Prostate gland (tissue), 2 donors: ENCODE data around the gene ZHX3. TPM values are rescaled to one million over a fixed set of nuclear protein-coding genes. Genes with fewer than 3 reads are reported as not detected.

Experiments
- DNase-seq: peaks from one replicate; pipeline ENCODE4 v3.0.0-alpha.2; 2019; ENCODE audit warnings: low spot score
- H3K27ac ChIP-seq, 2 donors: fragments of 200-600 bp; sonication (generic); 2 replicates each; pipeline ENCODE4 v1.5.1; 2017 to 2019
- H3K27me3 ChIP-seq: fragments of 200-600 bp; sonication (generic); replicated peaks from 2 replicates; pipeline ENCODE4 v1.5.1; 2019; ENCODE audit not compliant: insufficient read depth
- H3K36me3 ChIP-seq, 2 donors: fragments of 200-600 bp; sonication (generic); 1 replicate in 1 of 2; 2 replicates in 1 of 2; pipeline versions ENCODE4 v1.5.1 to v1.8.1; 2017 to 2019
- H3K4me1 ChIP-seq: fragments of 200-600 bp; sonication (generic); replicated peaks from 2 replicates; pipeline ENCODE4 v1.5.1; 2019
- H3K4me3 ChIP-seq, 2 donors: fragments of 200-600 bp; sonication (generic); 2 replicates each; pipeline ENCODE4 v1.5.1; 2017 to 2019
- H3K9me3 ChIP-seq: fragments of 200-600 bp; sonication (generic); 2 replicates; pipeline ENCODE4 v1.5.1; 2017
- CTCF ChIP-seq, 4 experiments: fragments of 200-600 bp in 2 of 4; fragments of 450-650 bp in 2 of 4; sonication (generic) in 2 of 4; IDR thresholded peaks; 1 replicate in 3 of 4; 2 replicates in 1 of 4; pipeline ENCODE4 v1.5.1; 2016 to 2019; ENCODE audit warnings: antibody characterized with exemption in 4 of 4, mild to moderate bottlenecking in 2 of 4, moderate library complexity in 2 of 4
- POLR2A ChIP-seq: fragments of 450-650 bp; IDR thresholded peaks from one replicate; pipeline ENCODE4 v1.6.1; 2016; ENCODE audit warnings: antibody characterized with exemption, mild to moderate bottlenecking
- POLR2AphosphoS5 ChIP-seq: sonication (generic); formaldehyde crosslinking; IDR thresholded peaks from one replicate; pipeline ENCODE4 v1.6.1; 2017; ENCODE audit warnings: antibody characterized with exemption
- WGBS: methylation state at CpG from one replicate; pipeline ENCODE4 v1.1.5; 2018; 5-methylcytosine and 5-hydroxymethylcytosine counted together
- intact Hi-C: fragments of 100-400 bp; cut with DNase I; formaldehyde crosslinking; loops from one replicate; pipeline ENCODE4 v1.14.2; 2022
- total RNA-seq, 2 donors: library from RNA; depleted of rRNA; stranded (reverse); fragments of >200 nt; gene quantifications; one replicate each; pipeline ENCODE4 v1.1.0, GENCODE V29; 2016

ZHX3 gene
- total RNA-seq, 2 donors from 2014 or later = 24.9 to 42.6 TPM

DNA sequence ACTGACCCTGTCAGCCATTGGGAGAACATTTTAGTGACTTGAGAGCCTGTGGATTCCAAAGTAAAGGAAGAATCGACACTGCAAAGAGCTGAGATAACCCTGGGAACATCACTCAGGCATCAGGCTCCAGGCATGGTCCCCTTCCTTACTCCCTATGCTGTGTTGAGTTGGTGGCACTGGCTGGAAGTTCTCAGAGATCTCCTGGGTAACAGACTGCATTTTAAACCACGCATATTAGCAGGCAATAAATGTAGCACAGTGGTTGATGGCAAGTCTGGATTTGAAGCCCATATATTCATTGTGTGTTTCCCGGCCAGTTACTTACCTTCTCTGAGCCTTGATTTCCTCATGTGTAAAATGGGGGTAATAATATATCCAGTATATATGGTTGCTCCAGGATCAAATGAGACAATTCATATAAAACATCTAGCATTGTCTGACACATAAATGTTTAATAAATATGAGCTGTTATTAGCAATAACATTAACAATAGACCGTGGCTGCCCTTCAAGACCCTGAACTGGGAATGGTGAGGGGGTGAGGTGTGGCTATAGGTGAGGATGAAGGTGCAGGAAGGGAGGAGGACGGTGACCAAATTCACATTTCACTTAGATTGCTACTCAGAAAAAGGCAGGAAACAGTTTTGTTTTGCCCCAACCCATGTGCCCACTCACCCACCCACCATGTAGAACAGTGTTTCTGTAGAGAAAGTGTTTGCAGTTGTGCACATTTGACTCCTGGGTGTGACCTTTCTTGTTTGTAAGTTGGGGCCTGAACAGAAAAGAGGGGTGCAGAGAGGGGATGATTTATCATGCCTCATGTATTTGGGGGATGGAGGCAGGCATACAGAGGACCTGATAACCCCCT, 178.1 kb downstream of the ZHX3 start:
- no peaks in the 10 kb centered on the region for H3K9me3 ChIP-seq
- TF ChIP-seq POLR2A (no peak), CTCF (IDR thresholded peaks at IDR 0.05) (no peak)
- intact Hi-C loops = no loop called here
- 38% methylated on average over 5 of the region's 5 CpGs for whole genome bisulfite sequencing
- no peak for DNase-seq
- peak overlapping the region; percentile 93 to 96 for H3K27ac ChIP-seq
- no peaks in the 10 kb centered on the region for H3K4me1 ChIP-seq
- peak overlapping the region in 1 of 2 donors; percentile 98 for H3K4me3 ChIP-seq
- no peaks in the 10 kb centered on the region for H3K36me3 ChIP-seq
- no peaks in the 10 kb centered on the region for H3K27me3 ChIP-seq

GRCh38 chr20:41138475-41139226, 178.9 kb downstream of the ZHX3 start:
- DNase-seq = no peak
- intact Hi-C loops = no loop called here
- H3K9me3 ChIP-seq = no peaks in the 10 kb centered on the region
- TF ChIP-seq CTCF (IDR thresholded peaks at IDR 0.05) (no peak), POLR2AphosphoS5 (no peak), POLR2A (no peak)
- H3K4me3 ChIP-seq = peak overlapping the region; percentile 84 to 98
- no peaks in the 10 kb centered on the region for H3K36me3 ChIP-seq
- H3K27me3 ChIP-seq = no peaks in the 10 kb centered on the region
- 12% methylated on average over 12 of the region's 12 CpGs for WGBS
- H3K4me1 ChIP-seq = no peaks in the 10 kb centered on the region
- H3K27ac ChIP-seq = peak overlapping the region; percentile 93 to 96

- Histone ChIP-seq H3K4me1 (no peaks in the 10 kb centered on the region), H3K27me3 (no peaks in the 10 kb centered on the region), H3K36me3 (no peaks in the 10 kb centered on the region), H3K4me3 (peak overlapping the region; percentile 84 to 98), H3K27ac (peak overlapping the region; percentile 93 to 96), H3K9me3 (no peaks in the 10 kb centered on the region)
- peak; percentile 40 for DNase-seq
- intact Hi-C loops = no loop called here
- TF ChIP-seq POLR2AphosphoS5 (peak; percentile 40), POLR2A (no peak)
- WGBS = under 1% methylated on average over 34 of the region's 66 CpGs
These were observed 179.7 kb downstream of the ZHX3 start for GRCh38 chr20:41137614-41138474.

GRCh38 chr20:41136680-41137613, 180.6 kb downstream of the ZHX3 start, which contains the start of gene PLCG1:
Gene PLCG1, plus strand, starts transcription at chr20:41137543. Its CDS starts 99 bp downstream, at chr20:41137642.
- peak within 1 kb of the TSS; percentile 93 to 96 for H3K27ac ChIP-seq
- intact Hi-C loops = no loop called here
- H3K4me1 ChIP-seq = no peaks in the 10 kb centered on the region

More at GRCh38 chr20:41136680-41137613, 180.6 kb downstream of the ZHX3 start, which contains the start of gene PLCG1:
- TF ChIP-seq POLR2AphosphoS5 (peak; percentile 72), POLR2A (peak; percentile 84), CTCF (IDR thresholded peaks at IDR 0.05) (peak in 1 of 4 experiments; percentile 14)
- Histone ChIP-seq H3K9me3 (no peaks in the 10 kb centered on the region), H3K4me3 (peak within 1 kb of the TSS; percentile 84 to 98), H3K27me3 (no peaks in the 10 kb centered on the region), H3K36me3 (no peaks in the 10 kb centered on the region)
- peak; percentile 90 for DNase-seq
- under 1% methylated on average over 64 of the region's 121 CpGs for WGBS
